H7 (cell line): ENCODE data around the gene CSTF2T. TPM values are rescaled to one million over a fixed set of nuclear protein-coding genes. Genes with fewer than 3 reads are reported as not detected.
"Not testable (repeated sequence)": the region's sequence is repeated elsewhere in the genome, so short reads cannot be mapped to it uniquely, and the experiment has no call there.

ENCODE experiments used
- DNase-seq: peaks from one replicate; pipeline ENCODE4 v3.0.0; 2012
- H3K27me3 ChIP-seq: 2 replicates; pipeline ENCODE4 v1.6.0; 2011; ENCODE audit warnings: mild to moderate bottlenecking, low read length; ENCODE audit not compliant: control insufficient read depth, insufficient read depth
- H3K36me3 ChIP-seq: replicated peaks from 2 replicates; pipeline ENCODE4 v1.5.1; 2011; ENCODE audit warnings: low read length; ENCODE audit not compliant: control insufficient read depth, insufficient read depth
- H3K4me3 ChIP-seq: 2 replicates; pipeline ENCODE4 v1.5.1; 2011; ENCODE audit warnings: low read depth, mild to moderate bottlenecking, control low read depth, low read length, moderate library complexity; ENCODE audit not compliant: insufficient read depth
- total RNA-seq: library from RNA; depleted of rRNA; stranded (reverse); fragments of >200 nt; shearing (Covaris generic); gene quantifications from 2 replicates; pipeline ENCODE4 v1.2.3, GENCODE V29; 2014

CSTF2T gene
- total RNA-seq, 1 experiment from 2014 or later: 25.6 TPM

GRCh38 chr10:51707821-51708424 lies 8.5 kb upstream of the CSTF2T start:
- no peaks in the 10 kb centered on the region for H3K27me3 ChIP-seq
- DNase-seq: no peak
- no peaks in the 10 kb centered on the region for H3K36me3 ChIP-seq
- no peak overlapping the region for H3K4me3 ChIP-seq

- no peak for DNase-seq
- H3K27me3 ChIP-seq: no peaks in the 10 kb centered on the region
- H3K4me3 ChIP-seq: no peak overlapping the region
- H3K36me3 ChIP-seq: no peaks in the 10 kb centered on the region
Observed at GRCh38 chr10:51707392-51707791, 8.0 kb upstream of the CSTF2T start.

GRCh38 chr10:51706225-51706624 lies 6.8 kb upstream of the CSTF2T start:
- Histone ChIP-seq H3K27me3 (no peaks in the 10 kb centered on the region), H3K36me3 (no peaks in the 10 kb centered on the region), H3K4me3 (no peak overlapping the region)
- no peak for DNase-seq

GRCh38 chr10:51705774-51706173 lies 6.4 kb upstream of the CSTF2T start:
- Histone ChIP-seq H3K36me3 (no peaks in the 10 kb centered on the region), H3K27me3 (no peaks in the 10 kb centered on the region), H3K4me3 (no peak overlapping the region)
- no peak for DNase-seq

GRCh38 chr10:51700228-51700817 lies 928 bp upstream of the CSTF2T start:
- no peak for DNase-seq
- H3K27me3 ChIP-seq: no peaks in the 10 kb centered on the region
- no peaks in the 10 kb centered on the region; the same call in 1 of the 2 replicates for H3K36me3 ChIP-seq
- peak overlapping the region; percentile 62 for H3K4me3 ChIP-seq

- no peaks in the 10 kb centered on the region for H3K27me3 ChIP-seq
- DNase-seq: no peak
- no peaks in the 10 kb centered on the region; the same call in 1 of the 2 replicates for H3K36me3 ChIP-seq
- peak overlapping the region; percentile 62 for H3K4me3 ChIP-seq
Observed at GRCh38 chr10:51699145-51699474, 285 bp downstream of the CSTF2T start.

- Histone ChIP-seq H3K27me3 (no peaks in the 10 kb centered on the region), H3K36me3 (no peaks in the 10 kb centered on the region; the same call in 1 of the 2 replicates), H3K4me3 (peak overlapping the region; percentile 62)
- DNase-seq: no peak
Observed at GRCh38 chr10:51698473-51699063, 827 bp downstream of the CSTF2T start.

- no peaks in the 10 kb centered on the region for H3K27me3 ChIP-seq
- H3K4me3 ChIP-seq: no peak overlapping the region
- no peaks in the 10 kb centered on the region; the same call in 1 of the 2 replicates for H3K36me3 ChIP-seq
- no peak for DNase-seq
Observed at GRCh38 chr10:51696251-51696650, 3.1 kb downstream of the CSTF2T start.

- Histone ChIP-seq H3K4me3 (no peak overlapping the region), H3K36me3 (no peaks in the 10 kb centered on the region; the same call in 1 of the 2 replicates), H3K27me3 (no peaks in the 10 kb centered on the region)
- no peak for DNase-seq
Observed at GRCh38 chr10:51694086-51694768, 5.2 kb downstream of the CSTF2T start.

- no peak for DNase-seq
- H3K36me3 ChIP-seq: no peaks in the 10 kb centered on the region
- H3K27me3 ChIP-seq: no peaks in the 10 kb centered on the region
- H3K4me3 ChIP-seq: no peak overlapping the region
Observed at GRCh38 chr10:51691135-51691534, 8.3 kb downstream of the CSTF2T start.

- no peaks in the 10 kb centered on the region for H3K36me3 ChIP-seq
- DNase-seq: no peak
- no peaks in the 10 kb centered on the region for H3K27me3 ChIP-seq
- H3K4me3 ChIP-seq: no peak overlapping the region
Observed at GRCh38 chr10:51689536-51689935, 9.9 kb downstream of the CSTF2T start.

GRCh38 chr10:51688826-51689225 lies 10.6 kb downstream of the CSTF2T start:
- DNase-seq, H3K4me3 ChIP-seq, H3K36me3 ChIP-seq, H3K27me3 ChIP-seq: not testable (repeated sequence)

GRCh38 chr10:51687296-51687695 lies 12.1 kb downstream of the CSTF2T start:
- DNase-seq: no peak
- H3K27me3 ChIP-seq: no peaks in the 10 kb centered on the region
- H3K4me3 ChIP-seq: no peak overlapping the region
- H3K36me3 ChIP-seq: no peaks in the 10 kb centered on the region

GRCh38 chr10:51685768-51686167 lies 13.6 kb downstream of the CSTF2T start:
- no peaks in the 10 kb centered on the region for H3K36me3 ChIP-seq
- no peaks in the 10 kb centered on the region; the same call in 1 of the 2 replicates for H3K27me3 ChIP-seq
- no peak overlapping the region for H3K4me3 ChIP-seq
- no peak for DNase-seq
